Keratinocyte (primary cell): Measurements from ENCODE around the gene GNS. TPM values are rescaled to one million over a fixed set of nuclear protein-coding genes. Genes with fewer than 3 reads are reported as not detected.

Experiments
- DNase-seq: peaks from one replicate; pipeline ENCODE4 v3.0.0-alpha.2; 2011; ENCODE audit warnings: low read depth, missing footprints, low spot score
- FAIRE-seq: peaks from 2 replicates; lab custom pipeline; 2011; peaks lifted over from hg19 to GRCh38; lab: Jason Lieb, UNC
- H2AFZ ChIP-seq: 2 replicates; pipeline ENCODE4 v1.6.0; 2012; ENCODE audit warnings: low read length, control low read depth, inconsistent platforms; ENCODE audit not compliant: control insufficient read depth
- H3K27ac ChIP-seq: 2 replicates; pipeline ENCODE4 v1.5.1; 2011; ENCODE audit warnings: low read length; ENCODE audit not compliant: control insufficient read depth, insufficient read depth
- H3K27me3 ChIP-seq: 3 replicates; pipeline ENCODE4 v1.6.0; 2011; ENCODE audit warnings: low read length; ENCODE audit not compliant: control insufficient read depth, insufficient read depth; ENCODE audit errors: extremely low read depth
- H3K36me3 ChIP-seq, 2 experiments: 2 replicates in 1 of 2; 3 replicates in 1 of 2; pipeline ENCODE4 v1.5.1; 2011; ENCODE audit warnings: low read length in 2 of 2, mild to moderate bottlenecking in 1 of 2; ENCODE audit not compliant: control insufficient read depth in 2 of 2, insufficient read depth in 2 of 2; ENCODE audit errors: extremely low read depth in 1 of 2
- H3K4me1 ChIP-seq: 3 replicates; pipeline ENCODE4 v1.5.1; 2011; ENCODE audit warnings: low read length; ENCODE audit not compliant: control insufficient read depth, insufficient read depth; ENCODE audit errors: extremely low read depth
- H3K4me2 ChIP-seq: 3 replicates; pipeline ENCODE4 v1.6.0; 2011; ENCODE audit warnings: low read depth, low read length; ENCODE audit not compliant: control insufficient read depth, insufficient read depth; ENCODE audit errors: extremely low read depth
- H3K4me3 ChIP-seq, 3 experiments: fragments of 200-600 bp in 1 of 3; sonication (generic) in 1 of 3; 2 replicates in 2 of 3; 3 replicates in 1 of 3; pipeline ENCODE4 v1.5.1; 2011 to 2016; ENCODE audit warnings: low read length in 3 of 3, mild to moderate bottlenecking in 3 of 3, control low read depth in 2 of 3, inconsistent platforms in 1 of 3, low read depth in 1 of 3, mixed read lengths in 1 of 3, mixed run types in 1 of 3, moderate library complexity in 1 of 3; ENCODE audit not compliant: control insufficient read depth in 2 of 3, insufficient read depth in 2 of 3; ENCODE audit errors: extremely low read depth in 1 of 3
- H3K79me2 ChIP-seq: 2 replicates; pipeline ENCODE4 v1.6.0; 2012; ENCODE audit warnings: low read length; ENCODE audit not compliant: control insufficient read depth, insufficient read depth
- H3K9ac ChIP-seq: 3 replicates; pipeline ENCODE4 v1.6.0; 2011; ENCODE audit warnings: low read length; ENCODE audit not compliant: control insufficient read depth, insufficient read depth; ENCODE audit errors: extremely low read depth
- H3K9me1 ChIP-seq: 3 replicates; pipeline ENCODE4 v1.6.0; 2011; ENCODE audit warnings: low read length; ENCODE audit not compliant: control insufficient read depth, insufficient read depth; ENCODE audit errors: extremely low read depth
- H3K9me3 ChIP-seq: 2 replicates; pipeline ENCODE4 v1.5.1; 2012; ENCODE audit warnings: low read depth, low read length; ENCODE audit not compliant: control insufficient read depth
- H4K20me1 ChIP-seq: 3 replicates; pipeline ENCODE4 v1.6.0; 2011; ENCODE audit warnings: low read length; ENCODE audit not compliant: control insufficient read depth, insufficient read depth; ENCODE audit errors: extremely low read depth
- EZH2 ChIP-seq: IDR thresholded peaks from one replicate; pipeline ENCODE4 v1.6.1; 2012; ENCODE audit warnings: inconsistent platforms, mild to moderate bottlenecking, low read length, moderate library complexity
- dilution Hi-C: fragments of 300-500 bp; cut with MboI; formaldehyde crosslinking; loops from one replicate; pipeline ENCODE4 v1.7.0; 2020; ENCODE audit warnings: low sequenced_read_pairs; ENCODE audit not compliant: extremely low pct_ligation_motif_present
- polyA plus RNA-seq, 5 experiments: library from polyadenylated mRNA; depleted of rRNA in 3 of 5; stranded (reverse) in 3 of 5; stranded (forward) in 1 of 5; unstranded in 1 of 5; fragments of >200 nt; gene quantifications; 1 replicate in 1 of 5; 2 replicates in 3 of 5; 3 replicates in 1 of 5; pipeline versions ENCODE4 v1.2.1 to v1.2.3, GENCODE V29; 2011 to 2012; ENCODE audit warnings: missing spikeins in 2 of 5, low read depth in 1 of 5, low replicate concordance in 1 of 5
- TF ChIP-seq, protein P1 (sequence below), 3 experiments: IDR thresholded peaks in 1 of 3; conservative IDR thresholded peaks in 1 of 3; optimal IDR thresholded peaks in 1 of 3; 2 replicates in 2 of 3; 3 replicates in 1 of 3; pipeline versions ENCODE3 to v1.5.1; 2011; ENCODE audit warnings: low read length in 3 of 3, mild to moderate bottlenecking in 3 of 3, moderate library complexity in 2 of 3, control low read depth in 1 of 3, inconsistent platforms in 1 of 3; ENCODE audit not compliant: insufficient read depth in 2 of 3; ENCODE audit errors: extremely low read depth in 1 of 3

Gene GNS
- polyA plus RNA-seq, 1 donor (not counting 4 experiments of a cell fraction or from before 2014, with no cell fraction given) = 57.8 TPM

- Histone ChIP-seq H3K36me3 (peaks cover 5 to 18% of the 10 kb centered on the region in 2 experiments), H3K9me3 (no peaks in the 10 kb centered on the region), H3K9me1 (no peaks in the 10 kb centered on the region), H3K4me3 (no peak overlapping the region), H3K27ac (no peak overlapping the region), H3K9ac (no peak overlapping the region), H2AFZ (no peak overlapping the region), H3K4me1 (peaks cover 26% of the 10 kb centered on the region), H4K20me1 (no peaks in the 10 kb centered on the region), H3K27me3 (no peaks in the 10 kb centered on the region), H3K79me2 (no peaks in the 10 kb centered on the region), H3K4me2 (no peak overlapping the region)
- DNase-seq (no peak), FAIRE-seq (no peak)
- dilution Hi-C loops = no loop called here
- TF ChIP-seq EZH2 = no peak
- TF ChIP-seq, protein P1, sequence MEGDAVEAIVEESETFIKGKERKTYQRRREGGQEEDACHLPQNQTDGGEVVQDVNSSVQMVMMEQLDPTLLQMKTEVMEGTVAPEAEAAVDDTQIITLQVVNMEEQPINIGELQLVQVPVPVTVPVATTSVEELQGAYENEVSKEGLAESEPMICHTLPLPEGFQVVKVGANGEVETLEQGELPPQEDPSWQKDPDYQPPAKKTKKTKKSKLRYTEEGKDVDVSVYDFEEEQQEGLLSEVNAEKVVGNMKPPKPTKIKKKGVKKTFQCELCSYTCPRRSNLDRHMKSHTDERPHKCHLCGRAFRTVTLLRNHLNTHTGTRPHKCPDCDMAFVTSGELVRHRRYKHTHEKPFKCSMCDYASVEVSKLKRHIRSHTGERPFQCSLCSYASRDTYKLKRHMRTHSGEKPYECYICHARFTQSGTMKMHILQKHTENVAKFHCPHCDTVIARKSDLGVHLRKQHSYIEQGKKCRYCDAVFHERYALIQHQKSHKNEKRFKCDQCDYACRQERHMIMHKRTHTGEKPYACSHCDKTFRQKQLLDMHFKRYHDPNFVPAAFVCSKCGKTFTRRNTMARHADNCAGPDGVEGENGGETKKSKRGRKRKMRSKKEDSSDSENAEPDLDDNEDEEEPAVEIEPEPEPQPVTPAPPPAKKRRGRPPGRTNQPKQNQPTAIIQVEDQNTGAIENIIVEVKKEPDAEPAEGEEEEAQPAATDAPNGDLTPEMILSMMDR (optimal IDR thresholded peaks at IDR 0.05 in 1 of 3, IDR thresholded peaks at IDR 0.05 in 1 of 3, conservative IDR thresholded peaks at IDR 0.05 in 1 of 3; ENCODE audit: extremely low read depth in 1 of 3, insufficient read depth in 2 of 3, low read length in 3 of 3) = no peak
Measured at GRCh38 chr12:64749461-64750200, 9.6 kb downstream of the GNS start.

DNA sequence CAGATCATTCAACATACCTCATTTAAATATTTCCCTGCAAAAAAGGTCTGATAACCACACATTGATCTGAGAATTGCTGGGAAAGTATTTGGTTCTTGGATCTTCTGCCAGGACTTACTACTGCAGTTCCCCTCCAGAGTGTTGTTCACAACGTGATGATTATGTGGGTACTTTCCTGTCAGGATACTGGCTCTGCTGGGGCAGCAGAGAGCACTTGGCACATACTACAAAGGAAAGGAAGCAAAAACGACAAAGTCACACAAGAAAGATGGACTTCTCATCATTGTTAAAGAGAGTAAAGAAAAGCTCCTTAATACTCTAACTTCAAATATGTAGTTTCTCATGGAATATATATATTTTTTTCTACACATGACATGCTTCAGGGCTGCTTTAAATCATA is 11.5 kb downstream of the GNS start:
- Histone ChIP-seq H3K79me2 (no peaks in the 10 kb centered on the region), H3K9ac (no peak overlapping the region), H3K27me3 (no peaks in the 10 kb centered on the region), H3K36me3 (peaks cover 7 to 34% of the 10 kb centered on the region in 2 experiments), H3K9me3 (no peaks in the 10 kb centered on the region), H2AFZ (no peak overlapping the region), H3K4me2 (no peak overlapping the region), H4K20me1 (no peaks in the 10 kb centered on the region), H3K27ac (no peak overlapping the region), H3K9me1 (no peaks in the 10 kb centered on the region), H3K4me3 (no peak overlapping the region), H3K4me1 (peaks cover 36% of the 10 kb centered on the region)
- no peak for FAIRE-seq
- dilution Hi-C loops = no loop called here
- TF ChIP-seq, protein P1 (optimal IDR thresholded peaks at IDR 0.05 in 1 of 3, IDR thresholded peaks at IDR 0.05 in 1 of 3, conservative IDR thresholded peaks at IDR 0.05 in 1 of 3; ENCODE audit: extremely low read depth in 1 of 3, insufficient read depth in 2 of 3, low read length in 3 of 3) = no peak
- TF ChIP-seq EZH2 = no peak
- no peak for DNase-seq
